SK-N-SH (cell line): Measurements from ENCODE around the gene ARHGEF6. TPM values are rescaled to one million over a fixed set of nuclear protein-coding genes. Genes with fewer than 3 reads are reported as not detected.

Experiments used
- CTCF ChIA-PET: fragments of 300-600, 350-600 bp; formaldehyde crosslinking; extraction: SDS; loops from one replicate; lab custom pipeline; 2021; lab: Yijun Ruan, JAX
- POLR2A ChIA-PET: fragments of 350-600 bp; sonication (Branson Sonifier 250); formaldehyde crosslinking; extraction: SDS; loops from one replicate; lab custom pipeline; 2020; ENCODE audit warnings: antibody characterized with exemption, inconsistent platforms; lab: Yijun Ruan, JAX
- DNase-seq: peaks from one replicate; pipeline ENCODE4 v3.0.0; 2012
- H2AFZ ChIP-seq: fragments of 200-600 bp; sonication (generic); 2 replicates; pipeline ENCODE4 v1.8.1; 2016; ENCODE audit warnings: antibody characterized with exemption, mild to moderate bottlenecking, low read depth
- H3F3A ChIP-seq: fragments of 200-600 bp; sonication (generic); replicated peaks from 2 replicates; pipeline ENCODE3; 2016; ENCODE audit warnings: antibody characterized with exemption, mild to moderate bottlenecking; ENCODE audit not compliant: insufficient read depth
- H3K27ac ChIP-seq, 2 experiments: fragments of 200-500 bp in 1 of 2; fragments of 200-600 bp in 1 of 2; sonication (Bioruptor generic) in 1 of 2; sonication (generic), shearing (Covaris generic) in 1 of 2; 2 replicates each; pipeline versions ENCODE4 v1.5.1 to v1.6.1; 2014 to 2016; ENCODE audit warnings: low read depth in 2 of 2, inconsistent platforms in 1 of 2, low read length in 1 of 2, mild to moderate bottlenecking in 1 of 2, mixed read lengths in 1 of 2
- H3K27me3 ChIP-seq: fragments of 200-600 bp; sonication (generic), shearing (Covaris generic); 2 replicates; pipeline ENCODE4 v1.6.1; 2016; ENCODE audit warnings: mixed run types; ENCODE audit not compliant: insufficient read depth
- H3K36me3 ChIP-seq, 2 experiments: fragments of 200-500 bp in 1 of 2; fragments of 200-600 bp in 1 of 2; sonication (Bioruptor generic) in 1 of 2; sonication (generic) in 1 of 2; replicated peaks in 1 of 2; 2 replicates each; pipeline versions ENCODE3 to v1.5.1; 2014 to 2016; ENCODE audit warnings: low read length in 1 of 2, mild to moderate bottlenecking in 1 of 2; ENCODE audit not compliant: insufficient read depth in 2 of 2, control insufficient read depth in 1 of 2
- H3K4me1 ChIP-seq, 2 experiments: fragments of 200-500 bp in 1 of 2; fragments of 200-600 bp in 1 of 2; sonication (Bioruptor generic) in 1 of 2; sonication (generic), shearing (Covaris generic) in 1 of 2; 2 replicates each; pipeline versions ENCODE4 v1.5.1 to v1.6.1; 2014 to 2016; ENCODE audit warnings: low read depth in 1 of 2, low read length in 1 of 2, mixed run types in 1 of 2; ENCODE audit not compliant: insufficient read depth in 2 of 2, control insufficient read depth in 1 of 2
- H3K4me2 ChIP-seq: fragments of 200-600 bp; sonication (generic), shearing (Covaris generic); 2 replicates; pipeline ENCODE4 v1.6.1; 2017; ENCODE audit warnings: mixed run types
- H3K4me3 ChIP-seq, 2 experiments: fragments of 200-500 bp in 1 of 2; fragments of 200-600 bp in 1 of 2; sonication (Bioruptor generic) in 1 of 2; sonication (generic), shearing (Covaris generic) in 1 of 2; 2 replicates each; pipeline versions ENCODE4 v1.5.1 to v1.8.1; 2014 to 2016; ENCODE audit warnings: low read depth in 2 of 2, inconsistent platforms in 1 of 2, low read length in 1 of 2, mild to moderate bottlenecking in 1 of 2, mixed read lengths in 1 of 2, moderate library complexity in 1 of 2
- H3K79me2 ChIP-seq: fragments of 200-600 bp; sonication (generic); 2 replicates; pipeline ENCODE4 v1.8.1; 2017; ENCODE audit warnings: mild to moderate bottlenecking; ENCODE audit not compliant: insufficient read depth
- H3K9ac ChIP-seq: fragments of 200-600 bp; sonication (generic); 2 replicates; pipeline ENCODE4 v1.6.1; 2017; ENCODE audit warnings: mixed run types
- H3K9me2 ChIP-seq: fragments of 200-600 bp; sonication (generic); 2 replicates; pipeline ENCODE4 v1.6.1; 2017; ENCODE audit warnings: mixed run types
- H3K9me3 ChIP-seq: fragments of 200-600 bp; sonication (generic); 2 replicates; pipeline ENCODE4 v1.6.1; 2017; ENCODE audit warnings: mixed run types, mild to moderate bottlenecking, moderate library complexity
- H4K20me1 ChIP-seq: fragments of 200-600 bp; sonication (generic); 2 replicates; pipeline ENCODE4 v1.6.1; 2017; ENCODE audit warnings: mild to moderate bottlenecking, mixed run types; ENCODE audit not compliant: insufficient read depth
- CHD2 ChIP-seq: fragments of 150-350 bp; IDR thresholded peaks from 2 replicates; pipeline ENCODE4 v1.6.1; 2018; ENCODE audit warnings: low read length; ENCODE audit not compliant: partially characterized antibody
- CTCF ChIP-seq: fragments of 200-600 bp; sonication (generic); IDR thresholded peaks from 2 replicates; pipeline ENCODE4 v1.6.1; 2017; ENCODE audit warnings: antibody characterized with exemption, mild to moderate bottlenecking, moderate library complexity
- ELF1 ChIP-seq: IDR thresholded peaks from 2 replicates; pipeline ENCODE4 v1.4.0; 2012
- EP300 ChIP-seq, 2 experiments: IDR thresholded peaks; 2 replicates each; pipeline versions ENCODE4 v1.4.0 to v1.6.1; 2012; ENCODE audit warnings: borderline replicate concordance in 1 of 2, low read depth in 1 of 2, low read length in 1 of 2
- FOXJ3 ChIP-seq: sonication (generic); formaldehyde crosslinking; IDR thresholded peaks from 2 replicates; pipeline ENCODE4 v1.5.1; 2020; ENCODE audit warnings: mild to moderate bottlenecking, missing genetic modification reagents
- FOXM1 ChIP-seq: IDR thresholded peaks from 2 replicates; pipeline ENCODE4 v1.4.0; 2012; ENCODE audit warnings: low read depth, mild to moderate bottlenecking
- GABPA ChIP-seq: IDR thresholded peaks from 2 replicates; pipeline ENCODE4 v1.4.0; 2012; ENCODE audit warnings: low read depth, mild to moderate bottlenecking
- GATA2 ChIP-seq: sonication (generic); formaldehyde crosslinking; IDR thresholded peaks from 2 replicates; pipeline ENCODE4 v1.5.0; 2020; ENCODE audit warnings: mild to moderate bottlenecking, missing genetic modification reagents
- IRF3 ChIP-seq: fragments of 150-350 bp; IDR thresholded peaks from 2 replicates; pipeline ENCODE4 v1.6.1; 2016; ENCODE audit warnings: mild to moderate bottlenecking, low read depth, low read length
- MXI1 ChIP-seq: IDR thresholded peaks from 2 replicates; pipeline ENCODE4 v1.6.1; 2012; ENCODE audit warnings: mild to moderate bottlenecking, low read depth, low read length, improper control_type of control experiment
- NFIC ChIP-seq: IDR thresholded peaks from 2 replicates; pipeline ENCODE4 v1.4.0; 2012; ENCODE audit warnings: borderline replicate concordance
- NRF1 ChIP-seq: IDR thresholded peaks from 2 replicates; pipeline ENCODE4 v1.6.1; 2012; ENCODE audit warnings: low read depth, mild to moderate bottlenecking, low read length
- POLR2AphosphoS5 ChIP-seq: IDR thresholded peaks from 2 replicates; pipeline ENCODE4 v1.6.1; 2012; ENCODE audit warnings: low read depth, low read length
- REST ChIP-seq: IDR thresholded peaks from 2 replicates; pipeline ENCODE4 v1.6.1; 2012; ENCODE audit warnings: mild to moderate bottlenecking, low read depth, low read length, moderate library complexity
- RXRA ChIP-seq: IDR thresholded peaks from 2 replicates; pipeline ENCODE4 v1.4.0; 2012; ENCODE audit warnings: low read depth, mild to moderate bottlenecking, borderline replicate concordance
- SIN3A ChIP-seq: IDR thresholded peaks from 2 replicates; pipeline ENCODE4 v1.6.1; 2012; ENCODE audit warnings: low read depth, mild to moderate bottlenecking, low read length, moderate library complexity, borderline replicate concordance
- SMC3 ChIP-seq: IDR thresholded peaks from 2 replicates; pipeline ENCODE4 v1.6.1; 2012; ENCODE audit warnings: low read depth, low read length, improper control_type of control experiment
- TAF1 ChIP-seq: IDR thresholded peaks from 2 replicates; pipeline ENCODE4 v1.6.1; 2012; ENCODE audit warnings: low read depth, mild to moderate bottlenecking, low read length, moderate library complexity, borderline replicate concordance
- TEAD4 ChIP-seq: IDR thresholded peaks from 2 replicates; pipeline ENCODE4 v1.4.0; 2012; ENCODE audit warnings: mild to moderate bottlenecking, borderline replicate concordance; ENCODE audit not compliant: insufficient read depth
- USF1 ChIP-seq: IDR thresholded peaks from 2 replicates; pipeline ENCODE4 v1.4.0; 2012; ENCODE audit warnings: low read depth, borderline replicate concordance
- WGBS: methylation state at CpG from one replicate; pipeline ENCODE4 v1.1.6; 2017; ENCODE audit warnings: low lambda C conversion rate; 5-methylcytosine and 5-hydroxymethylcytosine counted together
- polyA plus RNA-seq, 3 experiments: library from polyadenylated mRNA; depleted of rRNA; stranded (reverse); fragments of >200 nt; gene quantifications; 2 replicates each; pipeline ENCODE4 v1.2.3, GENCODE V29; 2012

Gene ARHGEF6
- polyA plus RNA-seq, 1 of the 3 experiments (the other 2 are of a cell fraction), result 2.7 TPM

- no peaks in the 10 kb centered on the region for H3K9me3 ChIP-seq
- H3K9me2 ChIP-seq, result no peaks in the 10 kb centered on the region
- H3F3A ChIP-seq, result no peaks in the 10 kb centered on the region
- CTCF ChIA-PET, result interaction anchor here (0.8 to 1.3 kb wide), 2 partner anchors 15 to 180 kb away, joined by 3 to 4 read pairs; no protein-coding TSS in a partner anchor
- no peak overlapping the region; a peak in 1 of 4 replicates for H3K27ac ChIP-seq
- peaks cover 0 to 5% of the 10 kb centered on the region in 2 experiments; a peak in 2 of 4 replicates for H3K4me1 ChIP-seq
- 47% methylated on average over 7 of the region's 7 CpGs for WGBS
- POLR2A ChIA-PET, result no interaction called here
- no peak overlapping the region for H3K9ac ChIP-seq
- no peak overlapping the region for H3K4me2 ChIP-seq
- H3K27me3 ChIP-seq, result no peaks in the 10 kb centered on the region
- no peaks in the 10 kb centered on the region for H3K79me2 ChIP-seq
- no peak overlapping the region for H3K4me3 ChIP-seq
- H3K36me3 ChIP-seq, result no peaks in the 10 kb centered on the region
- H4K20me1 ChIP-seq, result no peaks in the 10 kb centered on the region
- no peak for DNase-seq
- no peak overlapping the region for H2AFZ ChIP-seq
- no peak for TF ChIP-seq FOXJ3 (CRISPR knock-in tag)
- TF ChIP-seq EP300 (IDR thresholded peaks at IDR 0.05; ENCODE audit: borderline replicate concordance in 1 of 2, low read depth in 1 of 2, low read length in 1 of 2), result no peak
- TF ChIP-seq CTCF, result no peak
- TF ChIP-seq SIN3A, result no peak
- no peak for TF ChIP-seq TEAD4
- no peak for TF ChIP-seq USF1
- TF ChIP-seq NFIC, result no peak
- no peak for TF ChIP-seq POLR2AphosphoS5
- no peak for TF ChIP-seq ELF1
- no peak for TF ChIP-seq GATA2
- TF ChIP-seq MXI1, result no peak
- TF ChIP-seq IRF3, result no peak
- TF ChIP-seq CHD2, result no peak
- TF ChIP-seq GABPA, result no peak
- TF ChIP-seq FOXM1, result no peak
- no peak for TF ChIP-seq NRF1
- TF ChIP-seq RXRA, result no peak
- no peak for TF ChIP-seq SMC3
- no peak for TF ChIP-seq TAF1
- no peak for TF ChIP-seq REST
These were observed 35.2 kb downstream of the ARHGEF6 start for GRCh38 chrX:136745215-136746173.
